ENCODE results near the gene RIPPLY1.

DNA sequence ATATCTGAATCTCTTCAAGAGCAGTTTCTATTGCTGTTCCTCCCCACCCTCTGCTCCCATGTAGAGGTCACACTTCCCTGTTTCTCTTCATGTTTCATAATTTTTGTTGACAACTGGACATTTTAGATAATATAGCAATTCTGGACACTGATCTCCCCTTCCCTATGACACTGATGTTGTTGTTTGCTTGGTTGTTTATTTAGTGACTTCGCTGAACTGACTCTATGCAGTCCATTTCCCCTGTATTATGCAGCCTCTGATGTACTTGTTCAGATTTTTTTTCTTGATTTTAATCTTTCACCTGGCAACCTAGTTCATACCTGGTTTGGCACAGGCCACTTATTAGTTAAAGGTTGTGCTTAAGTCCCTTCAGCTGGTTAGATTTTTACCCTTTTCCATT is 46.2 kb upstream of the RIPPLY1 start:
- TF ChIP-seq, protein P1, sequence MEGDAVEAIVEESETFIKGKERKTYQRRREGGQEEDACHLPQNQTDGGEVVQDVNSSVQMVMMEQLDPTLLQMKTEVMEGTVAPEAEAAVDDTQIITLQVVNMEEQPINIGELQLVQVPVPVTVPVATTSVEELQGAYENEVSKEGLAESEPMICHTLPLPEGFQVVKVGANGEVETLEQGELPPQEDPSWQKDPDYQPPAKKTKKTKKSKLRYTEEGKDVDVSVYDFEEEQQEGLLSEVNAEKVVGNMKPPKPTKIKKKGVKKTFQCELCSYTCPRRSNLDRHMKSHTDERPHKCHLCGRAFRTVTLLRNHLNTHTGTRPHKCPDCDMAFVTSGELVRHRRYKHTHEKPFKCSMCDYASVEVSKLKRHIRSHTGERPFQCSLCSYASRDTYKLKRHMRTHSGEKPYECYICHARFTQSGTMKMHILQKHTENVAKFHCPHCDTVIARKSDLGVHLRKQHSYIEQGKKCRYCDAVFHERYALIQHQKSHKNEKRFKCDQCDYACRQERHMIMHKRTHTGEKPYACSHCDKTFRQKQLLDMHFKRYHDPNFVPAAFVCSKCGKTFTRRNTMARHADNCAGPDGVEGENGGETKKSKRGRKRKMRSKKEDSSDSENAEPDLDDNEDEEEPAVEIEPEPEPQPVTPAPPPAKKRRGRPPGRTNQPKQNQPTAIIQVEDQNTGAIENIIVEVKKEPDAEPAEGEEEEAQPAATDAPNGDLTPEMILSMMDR (IDR thresholded peaks at IDR 0.05; ENCODE audit: borderline replicate concordance, extremely low read depth, low read length, poor library complexity, severe bottlenecking), result no peak
- TF ChIP-seq EZH2 (IDR thresholded peaks at IDR 0.05; ENCODE audit: borderline replicate concordance, low read depth, low read length, severe bottlenecking), result no peak
